Activated naive CD4-positive, alpha-beta T cell treated with Interleukin-2 at 50 U/mL for 16 hours (primary cell): ENCODE data around the gene LRRC23.
A peak's percentile ranks its signal among the peaks of the same experiment; 100 is the strongest.
"Not testable (repeated sequence)": the region's sequence is repeated elsewhere in the genome, so short reads cannot be mapped to it uniquely, and the experiment has no call there.

Experiments
- DNase-seq: peaks from one replicate; pipeline ENCODE4 v3.0.0-alpha.2; 2020

Gene LRRC23

GRCh38 chr12:6908141-6908540 lies 3.5 kb downstream of the LRRC23 start:
- DNase-seq = not testable (repeated sequence)

- no peak for DNase-seq
These were observed 5.0 kb downstream of the LRRC23 start for GRCh38 chr12:6909421-6910145.

GRCh38 chr12:6912164-6912935 lies 7.7 kb downstream of the LRRC23 start:
- DNase-seq = no peak

GRCh38 chr12:6914246-6914946 lies 9.8 kb downstream of the LRRC23 start, which contains the start of gene ENO2:
Gene ENO2, plus strand, starts transcription at chr12:6914580. Its CDS starts 1,253 bp downstream, at chr12:6915833.
- peak; percentile 85 for DNase-seq

GRCh38 chr12:6914947-6915788 lies 10.5 kb downstream of the LRRC23 start:
- DNase-seq = no peak

GRCh38 chr12:6915789-6916285 lies 11.2 kb downstream of the LRRC23 start:
- no peak for DNase-seq

- no peak for DNase-seq
These were observed 12.0 kb downstream of the LRRC23 start for GRCh38 chr12:6916426-6917200.

- DNase-seq = no peak
These were observed 13.0 kb downstream of the LRRC23 start for GRCh38 chr12:6917491-6918231.

- DNase-seq = no peak
These were observed 15.0 kb downstream of the LRRC23 start for GRCh38 chr12:6919588-6919987.

- no peak for DNase-seq
These were observed 16.9 kb downstream of the LRRC23 start for GRCh38 chr12:6921539-6921938.

GRCh38 chr12:6921996-6922946 lies 17.6 kb downstream of the LRRC23 start:
- DNase-seq = no peak

- DNase-seq = no peak
These were observed 18.5 kb downstream of the LRRC23 start for GRCh38 chr12:6923003-6923732.

GRCh38 chr12:6923851-6924250 lies 19.2 kb downstream of the LRRC23 start:
- no peak for DNase-seq

- no peak for DNase-seq
These were observed 20.6 kb downstream of the LRRC23 start for GRCh38 chr12:6925239-6925539.

- no peak for DNase-seq
These were observed 21.1 kb downstream of the LRRC23 start for GRCh38 chr12:6925540-6926279.

- DNase-seq = peak; percentile 56
These were observed 22.9 kb downstream of the LRRC23 start, which contains the start of gene ATN1 for GRCh38 chr12:6927379-6928021. Gene ATN1, plus strand, starts transcription at chr12:6927959. Its CDS starts 6,043 bp downstream, at chr12:6934002.

- DNase-seq = no peak
These were observed 23.5 kb downstream of the LRRC23 start for GRCh38 chr12:6928022-6928702.
